ENCODE results near the gene ATP10D. TPM values are rescaled to one million over a fixed set of nuclear protein-coding genes. Genes with fewer than 3 reads are reported as not detected.

ATP10D gene
- polyA plus RNA-seq, 12 donors: 8.9 to 20.3 (median 15.9) TPM; not detected in 1

GRCh38 chr4:47577779-47578553 is 92.9 kb downstream of the ATP10D start:
- no peak for DNase-seq

DNA sequence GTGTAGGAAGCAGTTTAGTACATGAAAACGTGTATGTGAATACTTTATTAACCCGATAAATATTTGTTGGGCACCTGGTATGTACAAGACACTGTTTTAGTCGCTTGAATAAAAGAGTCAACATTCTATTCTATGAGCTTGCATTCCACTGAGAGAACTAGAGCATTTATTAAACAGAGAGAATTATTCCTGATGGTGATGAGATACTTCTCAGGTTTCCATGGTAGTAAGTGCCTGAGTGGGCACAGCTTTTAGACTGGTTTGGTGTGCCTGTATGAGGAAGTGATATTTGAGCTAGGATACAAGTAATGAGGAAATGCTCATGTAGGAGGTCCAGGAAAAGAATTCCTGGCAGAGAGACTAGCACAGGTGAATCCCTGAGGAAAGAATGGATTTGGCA is 94.2 kb downstream of the ATP10D start:
- no peak for DNase-seq

DNA sequence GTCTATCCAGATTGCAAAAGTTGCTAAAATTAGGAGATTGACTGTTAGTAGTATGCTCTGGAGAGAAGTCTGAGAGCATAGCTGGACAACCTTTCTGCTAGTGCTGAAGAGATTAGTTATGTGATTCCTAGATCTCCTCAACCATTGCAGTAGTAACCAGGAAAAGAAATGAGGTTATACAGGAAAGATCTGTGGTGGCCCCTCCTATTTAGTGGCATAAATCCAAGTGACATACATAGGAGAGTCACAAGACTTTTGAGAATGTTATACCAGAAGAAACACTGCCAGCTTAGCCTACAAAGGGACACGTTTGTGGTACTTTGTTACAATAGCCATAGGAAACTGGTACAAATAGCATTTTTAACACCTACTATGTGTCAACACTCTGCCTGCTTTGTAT is 105.2 kb downstream of the ATP10D start:
- no peak for DNase-seq

GRCh38 chr4:47597696-47598095 is 112.6 kb downstream of the ATP10D start:
- no peak for DNase-seq

DNA sequence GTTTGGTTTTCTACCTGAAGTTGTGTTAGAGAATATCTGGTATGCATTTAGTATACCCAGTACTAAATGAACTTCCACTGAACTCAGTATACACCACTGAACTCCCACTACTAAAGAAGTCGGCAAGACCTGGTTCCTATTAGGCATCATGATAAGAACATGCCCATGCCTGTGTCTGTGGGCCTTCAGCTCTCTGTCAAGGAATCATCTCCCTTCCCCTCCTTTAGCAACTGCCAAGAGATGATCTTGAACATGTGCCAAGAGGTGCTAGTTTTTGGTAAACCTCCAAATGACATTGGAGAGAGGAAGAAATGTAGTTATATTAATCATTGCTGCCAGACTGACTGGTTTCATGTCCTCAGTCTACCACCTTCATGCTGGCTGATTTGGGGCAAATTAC is 113.2 kb downstream of the ATP10D start:
- DNase-seq: no peak

GRCh38 chr4:47598896-47599295 is 113.8 kb downstream of the ATP10D start:
- no peak for DNase-seq

DNA sequence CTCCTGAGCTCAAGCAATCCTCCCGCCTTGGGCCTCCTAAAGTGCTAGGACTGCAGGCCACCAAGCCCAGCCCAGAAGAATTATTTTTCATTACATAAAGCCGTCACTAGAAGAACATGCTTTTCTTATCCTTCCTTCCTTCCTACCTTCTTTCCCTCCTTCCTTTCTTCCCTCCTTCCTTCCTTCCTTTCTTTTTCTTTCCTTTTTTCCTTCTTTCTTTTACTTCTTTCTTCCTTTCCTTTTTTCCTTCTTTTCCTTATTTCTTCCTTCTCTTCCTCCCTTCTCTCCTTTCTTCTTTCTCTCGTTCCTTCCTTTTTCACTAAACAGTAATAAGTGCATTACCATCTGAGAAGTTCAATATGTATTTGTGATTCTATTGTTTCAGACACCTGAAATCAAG is 121.4 kb downstream of the ATP10D start:
- DNase-seq: no peak

DNA sequence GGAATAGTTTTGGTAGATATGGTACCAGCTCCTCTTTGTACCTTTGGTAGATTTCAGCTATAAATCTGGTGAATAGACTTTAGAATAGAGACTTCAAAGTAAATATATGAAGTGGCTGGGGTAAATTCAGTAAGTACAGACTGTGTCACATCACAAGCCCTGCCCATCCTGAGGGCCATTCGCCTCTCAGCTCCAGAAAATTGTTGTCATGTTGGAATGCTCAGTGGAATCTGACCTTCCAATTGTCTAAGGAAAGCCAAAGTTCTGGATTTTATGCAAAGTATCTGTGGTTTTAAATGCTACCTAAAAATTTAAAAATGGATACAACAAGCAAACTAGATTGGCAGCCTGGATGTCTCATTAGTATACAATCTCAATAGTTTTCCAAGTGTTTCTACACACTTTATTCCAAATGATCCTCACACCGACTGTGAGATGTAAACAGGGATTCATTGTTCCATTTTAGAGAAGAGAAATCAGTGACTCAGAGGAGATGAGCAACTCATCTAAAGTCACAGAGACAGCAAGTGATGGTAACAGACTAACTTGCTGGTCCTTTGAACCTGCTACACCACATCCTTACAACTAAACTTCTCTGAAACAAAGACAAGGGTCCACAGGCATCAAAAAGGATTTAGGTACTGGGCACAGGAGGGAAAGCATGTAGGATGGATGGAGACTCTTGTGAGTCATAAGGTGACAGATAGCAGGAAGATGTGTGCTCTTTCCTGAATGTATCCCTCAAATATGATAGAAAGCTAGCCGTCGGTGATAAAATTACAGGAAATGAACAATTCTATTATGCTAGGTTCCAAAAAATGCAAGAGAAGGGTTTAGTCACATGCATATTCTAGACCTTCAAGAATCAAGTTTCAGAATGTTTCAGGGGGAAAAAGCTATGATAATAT is 127.3 kb downstream of the ATP10D start:
- no peak for DNase-seq

- DNase-seq: no peak
Observed at GRCh38 chr4:47615385-47615784, 130.3 kb downstream of the ATP10D start.

DNA sequence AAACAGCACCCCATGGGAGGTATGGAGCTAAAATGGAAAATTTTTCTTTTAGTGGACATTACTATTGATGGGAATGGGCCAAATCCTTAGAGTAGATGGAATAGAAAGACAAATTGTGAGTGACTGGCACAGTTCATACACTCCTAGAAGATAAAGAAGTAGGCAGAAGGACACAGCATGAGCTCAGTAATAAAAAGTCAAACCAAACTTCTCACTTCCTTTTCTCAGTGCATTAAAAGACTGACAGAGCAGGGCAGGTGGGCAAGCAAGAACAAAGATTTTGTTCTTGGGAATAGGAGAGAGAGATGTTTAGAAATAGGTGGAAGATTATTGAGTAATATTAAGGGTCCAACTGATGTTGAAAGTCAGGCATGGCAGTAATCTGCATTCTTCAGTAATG is 132.5 kb downstream of the ATP10D start:
- no peak for DNase-seq

GRCh38 chr4:47619691-47620090 is 134.6 kb downstream of the ATP10D start:
- DNase-seq: no peak

- DNase-seq: no peak
Observed at GRCh38 chr4:47621181-47621580, 136.1 kb downstream of the ATP10D start.

- DNase-seq: no peak
Observed at GRCh38 chr4:47624031-47624441, 139.0 kb downstream of the ATP10D start.

DNA sequence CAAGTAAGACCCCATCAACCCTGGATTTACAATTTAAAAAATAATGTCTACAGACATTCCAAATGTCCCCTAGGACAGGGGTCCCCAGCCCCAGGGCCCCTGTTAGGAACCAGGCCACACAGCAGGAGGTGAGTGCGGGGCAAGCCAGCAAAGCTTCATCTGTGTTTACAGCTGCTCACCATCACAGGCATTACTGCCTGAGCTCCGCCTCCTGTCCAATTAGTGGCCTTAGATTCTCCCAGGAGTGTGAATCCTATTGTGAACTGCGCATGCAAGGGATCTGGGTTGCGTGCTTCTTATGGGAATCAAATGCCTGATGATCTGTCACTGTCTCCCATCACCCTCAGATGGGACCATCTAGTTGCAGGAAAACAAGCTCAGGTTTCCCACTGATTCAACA is 146.1 kb downstream of the ATP10D start:
- no peak for DNase-seq

GRCh38 chr4:47639531-47639930 is 154.5 kb downstream of the ATP10D start:
- DNase-seq: no peak

DNA sequence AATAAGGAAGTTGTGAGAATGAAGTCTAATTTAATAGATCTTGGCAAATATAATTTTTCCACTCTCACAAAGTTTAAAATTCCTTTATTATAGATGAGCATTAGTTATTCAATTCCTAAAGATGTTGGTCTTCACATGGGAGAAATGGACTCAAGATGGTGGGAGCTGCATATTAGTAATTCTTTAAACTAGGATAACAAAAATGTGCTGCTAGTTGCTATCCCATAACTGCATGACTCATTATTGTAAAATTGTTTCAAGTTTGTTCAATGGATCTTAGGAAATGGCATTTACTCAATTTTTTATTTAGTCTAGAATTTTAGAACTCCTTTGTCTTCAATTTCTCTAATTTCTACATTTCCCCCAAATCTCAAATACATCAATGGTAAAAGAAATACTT is 155.8 kb downstream of the ATP10D start:
- DNase-seq: no peak

GRCh38 chr4:47641755-47642154 is 156.7 kb downstream of the ATP10D start:
- no peak for DNase-seq

GRCh38 chr4:47642191-47642830 is 157.2 kb downstream of the ATP10D start:
- DNase-seq: no peak

Data from muscle of arm (tissue), 12 donors.